Adrenal gland (tissue), 5 donors: ENCODE measurements around the gene TPST1.

Experiments used
- POLR2A ChIP-seq, 2 donors: fragments of 450-650 bp; IDR thresholded peaks; one replicate each; pipeline ENCODE4 v1.6.1; 2017; ENCODE audit warnings: antibody characterized with exemption in 2 of 2, mild to moderate bottlenecking in 2 of 2, moderate library complexity in 1 of 2
- TF ChIP-seq, protein P1 (sequence below), 6 experiments: fragments of 450-650 bp in 4 of 6; fragments of 200-600 bp in 2 of 6; sonication (generic) in 1 of 6; IDR thresholded peaks; 1 replicate in 5 of 6; 2 replicates in 1 of 6; pipeline versions ENCODE4 v1.5.1 to v1.8.0; 2016 to 2021; ENCODE audit warnings: antibody characterized with exemption in 6 of 6, mild to moderate bottlenecking in 2 of 6, moderate library complexity in 1 of 6
- donor health status: DM: no; HTN: no; CAD: no.

DNA sequence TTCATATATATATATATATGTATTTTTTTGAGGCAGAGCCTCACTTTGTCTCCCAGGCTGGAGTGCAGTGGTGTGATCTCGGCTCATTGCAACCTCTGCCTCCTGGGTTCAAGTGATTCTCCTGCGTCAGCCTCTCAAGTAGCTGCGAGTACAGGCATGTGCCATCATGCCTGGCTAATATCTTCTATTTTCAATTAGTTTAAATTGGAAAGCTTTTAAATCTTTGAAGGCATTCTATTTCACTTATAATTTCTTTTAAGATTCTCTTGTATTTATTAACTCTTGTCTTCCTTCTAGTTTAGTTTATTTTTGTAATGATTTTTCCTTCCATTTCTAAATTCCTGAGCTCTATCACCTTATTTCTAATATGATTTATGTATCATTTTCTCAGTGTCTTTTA lies 71.2 kb downstream of the TPST1 start:
- no peak for TF ChIP-seq POLR2A (IDR thresholded peaks at IDR 0.05)
- TF ChIP-seq, protein P1, sequence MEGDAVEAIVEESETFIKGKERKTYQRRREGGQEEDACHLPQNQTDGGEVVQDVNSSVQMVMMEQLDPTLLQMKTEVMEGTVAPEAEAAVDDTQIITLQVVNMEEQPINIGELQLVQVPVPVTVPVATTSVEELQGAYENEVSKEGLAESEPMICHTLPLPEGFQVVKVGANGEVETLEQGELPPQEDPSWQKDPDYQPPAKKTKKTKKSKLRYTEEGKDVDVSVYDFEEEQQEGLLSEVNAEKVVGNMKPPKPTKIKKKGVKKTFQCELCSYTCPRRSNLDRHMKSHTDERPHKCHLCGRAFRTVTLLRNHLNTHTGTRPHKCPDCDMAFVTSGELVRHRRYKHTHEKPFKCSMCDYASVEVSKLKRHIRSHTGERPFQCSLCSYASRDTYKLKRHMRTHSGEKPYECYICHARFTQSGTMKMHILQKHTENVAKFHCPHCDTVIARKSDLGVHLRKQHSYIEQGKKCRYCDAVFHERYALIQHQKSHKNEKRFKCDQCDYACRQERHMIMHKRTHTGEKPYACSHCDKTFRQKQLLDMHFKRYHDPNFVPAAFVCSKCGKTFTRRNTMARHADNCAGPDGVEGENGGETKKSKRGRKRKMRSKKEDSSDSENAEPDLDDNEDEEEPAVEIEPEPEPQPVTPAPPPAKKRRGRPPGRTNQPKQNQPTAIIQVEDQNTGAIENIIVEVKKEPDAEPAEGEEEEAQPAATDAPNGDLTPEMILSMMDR (IDR thresholded peaks at IDR 0.05) = no peak
